ENCODE results near the gene SRRD.

SRRD gene

DNA sequence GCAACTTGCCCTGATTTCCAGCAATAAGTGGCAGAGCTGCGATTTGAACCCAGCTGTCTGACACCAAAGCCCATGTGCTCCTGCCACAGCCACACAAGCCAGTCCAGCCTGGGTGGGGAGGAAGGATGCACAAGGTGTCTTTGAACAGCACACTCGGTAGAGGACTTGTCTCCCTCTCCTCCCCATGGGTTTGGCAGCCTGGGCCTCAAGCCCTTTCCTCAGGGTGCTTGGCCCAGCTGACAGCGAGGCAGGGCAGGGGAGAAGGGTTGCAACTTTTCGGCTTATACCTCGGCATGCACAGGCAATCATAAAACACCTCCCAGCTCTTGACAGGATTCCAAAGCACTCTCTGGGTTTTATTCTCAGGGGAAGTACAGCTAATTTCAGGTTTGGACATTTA lies 35.3 kb upstream of the SRRD start:
- no peak overlapping the region for H3K4me3 ChIP-seq (replicated peaks; ENCODE audit: low read depth, low read length)
- no peak for DNase-seq (ENCODE audit: extremely low read depth, low read depth)
- TF ChIP-seq, protein P1, sequence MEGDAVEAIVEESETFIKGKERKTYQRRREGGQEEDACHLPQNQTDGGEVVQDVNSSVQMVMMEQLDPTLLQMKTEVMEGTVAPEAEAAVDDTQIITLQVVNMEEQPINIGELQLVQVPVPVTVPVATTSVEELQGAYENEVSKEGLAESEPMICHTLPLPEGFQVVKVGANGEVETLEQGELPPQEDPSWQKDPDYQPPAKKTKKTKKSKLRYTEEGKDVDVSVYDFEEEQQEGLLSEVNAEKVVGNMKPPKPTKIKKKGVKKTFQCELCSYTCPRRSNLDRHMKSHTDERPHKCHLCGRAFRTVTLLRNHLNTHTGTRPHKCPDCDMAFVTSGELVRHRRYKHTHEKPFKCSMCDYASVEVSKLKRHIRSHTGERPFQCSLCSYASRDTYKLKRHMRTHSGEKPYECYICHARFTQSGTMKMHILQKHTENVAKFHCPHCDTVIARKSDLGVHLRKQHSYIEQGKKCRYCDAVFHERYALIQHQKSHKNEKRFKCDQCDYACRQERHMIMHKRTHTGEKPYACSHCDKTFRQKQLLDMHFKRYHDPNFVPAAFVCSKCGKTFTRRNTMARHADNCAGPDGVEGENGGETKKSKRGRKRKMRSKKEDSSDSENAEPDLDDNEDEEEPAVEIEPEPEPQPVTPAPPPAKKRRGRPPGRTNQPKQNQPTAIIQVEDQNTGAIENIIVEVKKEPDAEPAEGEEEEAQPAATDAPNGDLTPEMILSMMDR (IDR thresholded peaks at IDR 0.05; ENCODE audit: low read depth, low read length, missing control alignments) = no peak

DNA sequence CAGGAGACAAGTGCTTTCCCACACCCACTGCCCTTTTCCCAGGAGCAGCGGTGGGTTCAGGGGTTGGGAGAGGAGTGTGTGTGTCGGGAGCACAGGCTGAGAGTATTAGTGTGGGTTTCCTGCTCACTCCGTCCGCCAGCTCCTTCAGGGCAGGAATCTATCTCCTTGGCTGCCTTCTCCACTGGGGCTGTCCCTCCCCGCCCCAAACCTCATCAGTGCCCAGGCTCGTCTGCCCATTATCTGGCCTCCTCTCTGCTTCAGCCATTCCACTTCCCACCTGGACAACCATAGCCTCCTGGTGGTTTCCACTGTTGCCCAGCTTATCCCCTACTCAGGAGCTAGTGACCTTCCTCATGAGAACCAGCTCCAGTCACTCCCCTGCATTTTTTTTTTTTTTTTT lies 34.7 kb upstream of the SRRD start:
- TF ChIP-seq, protein P1 (IDR thresholded peaks at IDR 0.05; ENCODE audit: low read depth, low read length, missing control alignments) = no peak
- no peak for DNase-seq (ENCODE audit: extremely low read depth, low read depth)

DNA sequence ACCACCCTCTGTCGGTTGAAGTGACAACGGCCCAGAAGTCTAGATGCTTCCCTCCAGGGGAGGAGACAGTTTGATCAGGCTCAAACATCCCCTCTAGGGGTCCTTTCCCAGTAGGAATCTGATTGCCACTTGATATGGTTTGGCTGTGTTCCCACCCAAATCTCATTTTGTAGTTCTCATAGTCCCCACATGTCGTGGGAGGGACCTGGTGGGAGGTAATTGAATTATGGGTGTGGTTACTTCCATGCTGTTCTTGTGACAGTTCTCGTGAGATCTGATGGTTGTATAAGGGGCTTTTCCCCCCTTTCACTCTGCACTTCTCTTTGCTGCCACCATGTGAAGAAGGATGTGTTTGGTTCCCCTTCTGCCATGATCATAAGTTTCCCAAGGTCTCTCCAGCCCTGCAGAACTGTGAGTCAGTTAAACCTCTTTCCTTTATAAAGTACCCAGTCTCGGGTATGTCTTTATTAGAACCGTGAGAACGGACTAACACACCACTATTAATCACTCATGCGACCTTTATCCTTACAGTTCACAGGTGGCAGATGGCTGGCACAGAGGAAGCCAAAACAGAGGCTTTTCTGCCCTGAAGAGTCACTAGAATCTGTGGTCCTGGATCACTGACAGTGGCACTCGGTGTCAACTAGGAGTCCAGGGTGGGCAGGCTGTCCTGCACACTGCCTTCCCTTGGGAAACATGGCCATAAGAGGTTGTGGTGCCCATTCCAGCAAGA lies 33.1 kb upstream of the SRRD start:
- H3K4me3 ChIP-seq (replicated peaks; ENCODE audit: low read depth, low read length) = no peak overlapping the region
- TF ChIP-seq, protein P1 (IDR thresholded peaks at IDR 0.05; ENCODE audit: low read depth, low read length, missing control alignments) = no peak
- no peak for DNase-seq (ENCODE audit: extremely low read depth, low read depth)

More for the DNA sequence above, 34.7 kb upstream of the SRRD start:
- no peak overlapping the region for H3K4me3 ChIP-seq (replicated peaks; ENCODE audit: low read depth, low read length)

DNA sequence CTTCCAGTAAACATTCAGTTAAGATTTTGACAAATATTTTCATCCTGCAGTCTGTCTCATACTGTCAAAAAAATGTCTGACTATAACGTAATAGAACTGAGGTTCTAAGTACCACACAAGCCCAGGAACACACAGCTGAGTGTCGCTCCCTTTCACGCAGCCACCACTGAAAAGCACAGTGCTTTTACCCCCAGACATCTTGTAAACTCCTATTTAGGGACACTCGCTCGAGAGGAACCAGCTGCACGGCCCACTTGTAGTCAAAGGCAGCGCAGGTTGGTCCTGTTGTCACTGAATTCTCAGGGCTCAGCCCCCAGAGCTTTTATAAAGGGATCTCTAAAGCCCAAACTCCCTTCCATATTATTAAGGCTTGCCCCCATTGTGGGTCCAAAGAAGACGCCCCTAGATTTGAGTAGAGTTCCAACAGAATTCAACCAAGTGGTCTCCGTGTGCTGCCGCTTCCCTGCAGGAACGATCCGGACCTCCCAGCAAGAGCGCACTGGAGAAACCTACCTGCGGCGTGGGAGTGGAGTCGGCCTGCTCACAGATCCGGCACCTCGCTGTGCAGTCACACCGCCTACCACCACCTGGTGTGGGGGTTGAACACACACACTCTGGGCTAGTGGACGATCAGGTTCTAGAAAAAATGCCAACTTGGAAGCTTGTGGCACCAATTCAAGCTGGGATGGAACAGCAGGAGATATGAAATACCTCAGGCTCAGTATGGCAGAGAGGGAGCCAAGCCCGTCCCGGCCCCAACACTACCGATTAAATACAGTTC lies 31.3 kb upstream of the SRRD start:
- TF ChIP-seq, protein P1 (IDR thresholded peaks at IDR 0.05; ENCODE audit: low read depth, low read length, missing control alignments) = no peak
- no peak for DNase-seq (ENCODE audit: extremely low read depth, low read depth)
- H3K4me3 ChIP-seq (replicated peaks; ENCODE audit: low read depth, low read length) = no peak overlapping the region

DNA sequence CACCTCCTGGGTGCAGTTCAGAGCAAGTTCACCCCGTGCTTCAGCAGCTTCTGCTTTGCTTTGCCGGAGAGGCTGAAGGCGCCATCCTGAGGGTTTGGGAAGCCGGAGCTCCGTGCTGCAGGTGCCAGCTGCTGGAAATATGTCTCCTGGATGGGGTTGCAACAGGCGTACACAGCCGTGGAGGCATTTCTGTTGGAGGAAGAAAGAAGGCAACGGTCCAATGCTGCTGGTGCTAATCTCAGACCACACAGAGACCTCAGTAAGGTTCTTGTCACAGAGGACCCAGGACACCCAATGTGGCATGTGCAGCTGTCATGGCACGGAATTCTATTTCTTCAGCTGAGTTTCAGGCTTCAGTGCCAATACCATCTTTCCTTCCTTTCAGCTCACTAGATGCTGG lies 30.5 kb upstream of the SRRD start:
- TF ChIP-seq, protein P1 (IDR thresholded peaks at IDR 0.05; ENCODE audit: low read depth, low read length, missing control alignments) = no peak
- no peak overlapping the region for H3K4me3 ChIP-seq (replicated peaks; ENCODE audit: low read depth, low read length)
- no peak for DNase-seq (ENCODE audit: extremely low read depth, low read depth)

DNA sequence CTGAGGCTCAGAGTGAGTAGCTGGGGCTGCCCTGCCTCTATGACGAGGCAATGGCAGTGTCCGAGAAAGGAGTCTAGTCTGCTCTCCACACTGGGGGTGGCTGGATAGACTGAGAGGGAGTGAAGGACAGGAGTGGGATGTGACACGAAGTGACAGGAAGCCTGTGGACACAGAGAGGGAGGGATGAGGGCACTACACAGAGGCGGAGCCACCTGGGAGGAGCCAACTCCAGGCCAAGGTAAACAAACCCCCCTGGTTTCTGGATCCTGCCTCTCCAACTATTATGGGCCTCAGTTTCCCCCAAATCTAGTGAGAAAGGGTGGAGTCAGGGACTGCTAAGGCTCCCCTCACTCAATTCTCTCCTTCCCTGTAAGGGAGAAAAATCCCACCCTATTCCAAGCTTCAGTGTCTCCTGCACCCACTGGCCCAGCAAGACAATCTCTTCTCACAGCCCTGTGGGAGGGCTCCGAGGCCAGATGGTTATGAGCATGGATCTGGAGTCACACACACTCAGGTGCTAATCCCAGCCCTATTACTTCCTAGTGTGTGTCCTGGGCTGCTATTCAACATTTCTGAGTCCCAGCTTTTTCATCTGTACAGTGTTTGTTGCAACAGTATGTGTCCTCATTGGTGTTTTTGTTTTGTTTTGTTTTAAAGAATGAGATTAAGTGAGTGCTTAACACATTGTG lies 29.7 kb upstream of the SRRD start:
- no peak overlapping the region for H3K4me3 ChIP-seq (replicated peaks; ENCODE audit: low read depth, low read length)
- DNase-seq (ENCODE audit: extremely low read depth, low read depth) = no peak
- TF ChIP-seq, protein P1 (IDR thresholded peaks at IDR 0.05; ENCODE audit: low read depth, low read length, missing control alignments) = no peak

Data from HFF-Myc (cell line).